GM18867 (cell line): ENCODE results near the gene XPNPEP2.

Source experiments
- ATAC-seq: cut with Tn5 transposase; IDR thresholded peaks from one replicate; pipeline ENCODE4 v1.9.1; 2021; ENCODE audit warnings: mild to moderate bottlenecking, moderate library complexity; ENCODE audit not compliant: unreplicated experiment

XPNPEP2 gene

GRCh38 chrX:129738466-129739308 lies at the start of gene XPNPEP2:
Gene XPNPEP2, plus strand, starts transcription at chrX:129738979. Its CDS starts 235 bp downstream, at chrX:129739214.
- ATAC-seq = no peak

GRCh38 chrX:129689796-129690195 lies 49.0 kb upstream of the XPNPEP2 start:
- no peak for ATAC-seq

- no peak for ATAC-seq
Measured at GRCh38 chrX:129690435-129690834, 48.3 kb upstream of the XPNPEP2 start.

- no peak for ATAC-seq
Measured at GRCh38 chrX:129693354-129693753, 45.4 kb upstream of the XPNPEP2 start.

GRCh38 chrX:129694805-129695204 lies 44.0 kb upstream of the XPNPEP2 start:
- no peak for ATAC-seq

- ATAC-seq = no peak
Measured at GRCh38 chrX:129695535-129695934, 43.2 kb upstream of the XPNPEP2 start.

GRCh38 chrX:129695937-129696336 lies 42.8 kb upstream of the XPNPEP2 start:
- ATAC-seq = no peak

GRCh38 chrX:129696463-129697155 lies 42.2 kb upstream of the XPNPEP2 start:
- no peak for ATAC-seq

GRCh38 chrX:129697204-129697829 lies 41.5 kb upstream of the XPNPEP2 start:
- ATAC-seq = no peak

GRCh38 chrX:129698150-129698549 lies 40.6 kb upstream of the XPNPEP2 start:
- no peak for ATAC-seq

GRCh38 chrX:129700536-129700935 lies 38.2 kb upstream of the XPNPEP2 start:
- ATAC-seq = no peak

GRCh38 chrX:129701624-129702069 lies 37.1 kb upstream of the XPNPEP2 start:
- no peak for ATAC-seq

GRCh38 chrX:129704491-129704890 lies 34.3 kb upstream of the XPNPEP2 start:
- no peak for ATAC-seq

GRCh38 chrX:129705377-129705925 lies 33.3 kb upstream of the XPNPEP2 start:
- no peak for ATAC-seq

- ATAC-seq = no peak
Measured at GRCh38 chrX:129705988-129706387, 32.8 kb upstream of the XPNPEP2 start.

GRCh38 chrX:129706400-129707072 lies 32.2 kb upstream of the XPNPEP2 start:
- ATAC-seq = no peak

- no peak for ATAC-seq
Measured at GRCh38 chrX:129714581-129714980, 24.2 kb upstream of the XPNPEP2 start.

- ATAC-seq = no peak
Measured at GRCh38 chrX:129716507-129716906, 22.3 kb upstream of the XPNPEP2 start.

GRCh38 chrX:129717892-129718291 lies 20.9 kb upstream of the XPNPEP2 start:
- no peak for ATAC-seq

GRCh38 chrX:129718676-129719075 lies 20.1 kb upstream of the XPNPEP2 start:
- no peak for ATAC-seq

GRCh38 chrX:129719268-129719667 lies 19.5 kb upstream of the XPNPEP2 start:
- ATAC-seq = no peak
